BLaER1 treated with 17β-estradiol and CSF1 and Interleukin-3, amounts not matched to agents 10 nM and 100 nM (cell line): ENCODE measurements around the gene CDH23.

Experiments used
- H3K27ac ChIP-seq, 11 experiments: shearing (Covaris generic); formaldehyde crosslinking; 2 replicates each; pipeline ENCODE4 v1.8.1; 2022
- H3K27me3 ChIP-seq, 11 experiments: shearing (Covaris generic); formaldehyde crosslinking; 2 replicates each; pipeline ENCODE4 v1.8.1; 2022
- H3K36me3 ChIP-seq, 11 experiments: shearing (Covaris generic); formaldehyde crosslinking; 2 replicates each; pipeline ENCODE4 v1.8.1; 2022
- H3K4me1 ChIP-seq, 10 experiments: shearing (Covaris generic); formaldehyde crosslinking; 2 replicates each; pipeline ENCODE4 v1.8.1; 2022
- H3K4me2 ChIP-seq, 11 experiments: shearing (Covaris generic); formaldehyde crosslinking; 2 replicates each; pipeline ENCODE4 v1.8.1; 2022
- H3K4me3 ChIP-seq, 10 experiments: shearing (Covaris generic); formaldehyde crosslinking; 2 replicates each; pipeline ENCODE4 v1.8.1; 2022
- H3K9ac ChIP-seq, 11 experiments: shearing (Covaris generic); formaldehyde crosslinking; 2 replicates each; pipeline ENCODE4 v1.8.1; 2022
- H3K9me3 ChIP-seq, 11 experiments: shearing (Covaris generic); formaldehyde crosslinking; replicated peaks in 1 of 11; 2 replicates each; pipeline ENCODE4 v1.8.1; 2022
- H4K20me1 ChIP-seq, 11 experiments: shearing (Covaris generic); formaldehyde crosslinking; 2 replicates each; pipeline ENCODE4 v1.8.1; 2022
- Cebpa-rat ChIP-seq, 11 experiments: shearing (Covaris generic); IDR thresholded peaks; 2 replicates each; pipeline ENCODE4 v1.8.1; 2022

Gene CDH23

DNA sequence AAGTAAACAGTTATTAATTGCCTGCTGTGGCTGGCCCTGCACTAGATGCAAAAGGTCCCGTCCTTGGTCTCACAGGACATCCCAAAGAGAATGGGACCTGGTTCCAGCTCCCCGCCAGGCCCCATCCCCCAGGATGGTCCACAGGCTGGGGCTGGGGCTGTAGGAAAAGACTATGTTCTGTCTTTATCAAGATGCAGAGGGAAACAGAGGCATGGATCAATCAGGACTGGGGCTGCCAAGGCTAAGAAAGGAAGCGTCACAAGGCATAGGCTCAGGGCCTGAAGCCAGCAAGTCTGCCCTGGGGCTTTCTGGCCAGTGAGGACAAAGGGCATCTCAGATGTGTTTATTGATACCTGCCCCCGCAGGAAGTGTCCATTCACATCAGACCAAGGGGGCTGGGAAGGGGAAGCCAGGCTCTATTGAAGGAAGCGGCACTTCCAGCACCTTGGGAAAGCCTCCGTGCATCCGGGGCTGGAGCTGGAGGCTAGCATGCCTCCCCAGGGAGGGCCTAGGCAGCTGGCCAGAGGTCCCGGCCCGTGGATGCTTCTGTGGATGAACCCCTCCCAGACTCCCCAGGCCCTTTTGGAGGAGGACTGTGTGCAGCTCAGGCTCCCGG, 370.8 kb downstream of the CDH23 start:
- H3K36me3 ChIP-seq = peaks cover 0 to 93% (median 24%) of the 10 kb centered on the region in 11 experiments; a peak in 12 of 22 replicates
- H3K4me3 ChIP-seq = peak overlapping the region in 3 of 10 experiments; percentile 5 to 96 (median 24); a peak in 2 of 20 replicates
- peak overlapping the region in 9 of 11 experiments; percentile 25 to 98 (median 62); a peak in 17 of 22 replicates for H3K27ac ChIP-seq
- peaks cover 0 to 3% (median 0%) of the 10 kb centered on the region in 11 experiments; a peak in 2 of 22 replicates for H3K27me3 ChIP-seq
- H3K4me1 ChIP-seq = peaks cover 64 to 100% (median 94%) of the 10 kb centered on the region in 10 experiments
- H3K9me3 ChIP-seq = no peaks in the 10 kb centered on the region
- peak overlapping the region in 9 of 11 experiments; percentile 16 to 69 (median 42); a peak in 12 of 22 replicates for H3K9ac ChIP-seq
- no peak for TF ChIP-seq Cebpa-rat (IDR thresholded peaks at IDR 0.05)
- peaks cover 0 to 100% (median 46%) of the 10 kb centered on the region in 11 experiments; a peak in 12 of 22 replicates for H4K20me1 ChIP-seq
- peak overlapping the region; percentile 49 to 100 (median 98) for H3K4me2 ChIP-seq

GRCh38 chr10:71769279-71769823, 372.6 kb downstream of the CDH23 start:
- H3K4me2 ChIP-seq = peak overlapping the region; percentile 72 to 100 (median 98)
- peak overlapping the region in 10 of 11 experiments; percentile 7 to 92 (median 70); a peak in 18 of 22 replicates for H3K9ac ChIP-seq

GRCh38 chr10:71770255-71770654, 373.5 kb downstream of the CDH23 start:
- H3K4me3 ChIP-seq = peak overlapping the region in 7 of 10 experiments; percentile 44 to 96 (median 92); a peak in 13 of 20 replicates
- H3K27ac ChIP-seq = peak overlapping the region in 9 of 11 experiments; percentile 18 to 98 (median 92); a peak in 16 of 22 replicates
- peaks cover 0 to 68% (median 11%) of the 10 kb centered on the region in 11 experiments; a peak in 11 of 22 replicates for H3K36me3 ChIP-seq
- H3K4me1 ChIP-seq = peaks cover 83 to 98% (median 92%) of the 10 kb centered on the region in 10 experiments
- H3K4me2 ChIP-seq = peak overlapping the region; percentile 72 to 100 (median 98)
- no peaks in the 10 kb centered on the region for H3K9me3 ChIP-seq
- H3K9ac ChIP-seq = peak overlapping the region in 6 of 11 experiments; percentile 86 to 92 (median 89); a peak in 9 of 22 replicates
- peaks cover 0 to 17% (median 0%) of the 10 kb centered on the region in 11 experiments; a peak in 7 of 22 replicates for H3K27me3 ChIP-seq
- no peak for TF ChIP-seq Cebpa-rat (IDR thresholded peaks at IDR 0.05)
- peaks cover 0 to 73% (median 20%) of the 10 kb centered on the region in 11 experiments; a peak in 11 of 22 replicates for H4K20me1 ChIP-seq

More at GRCh38 chr10:71769279-71769823, 372.6 kb downstream of the CDH23 start:
- peak overlapping the region; percentile 44 to 96 (median 86); a peak in 19 of 20 replicates for H3K4me3 ChIP-seq
- no peak for TF ChIP-seq Cebpa-rat (IDR thresholded peaks at IDR 0.05)
- peaks cover 0 to 82% (median 29%) of the 10 kb centered on the region in 11 experiments; a peak in 11 of 22 replicates for H4K20me1 ChIP-seq
- H3K27ac ChIP-seq = peak overlapping the region; percentile 18 to 98 (median 62); a peak in 19 of 22 replicates
- peaks cover 0 to 77% (median 11%) of the 10 kb centered on the region in 11 experiments; a peak in 12 of 22 replicates for H3K36me3 ChIP-seq
- H3K4me1 ChIP-seq = peaks cover 82 to 98% (median 92%) of the 10 kb centered on the region in 10 experiments
- peaks cover 0 to 17% (median 0%) of the 10 kb centered on the region in 11 experiments; a peak in 7 of 22 replicates for H3K27me3 ChIP-seq
- no peaks in the 10 kb centered on the region for H3K9me3 ChIP-seq

DNA sequence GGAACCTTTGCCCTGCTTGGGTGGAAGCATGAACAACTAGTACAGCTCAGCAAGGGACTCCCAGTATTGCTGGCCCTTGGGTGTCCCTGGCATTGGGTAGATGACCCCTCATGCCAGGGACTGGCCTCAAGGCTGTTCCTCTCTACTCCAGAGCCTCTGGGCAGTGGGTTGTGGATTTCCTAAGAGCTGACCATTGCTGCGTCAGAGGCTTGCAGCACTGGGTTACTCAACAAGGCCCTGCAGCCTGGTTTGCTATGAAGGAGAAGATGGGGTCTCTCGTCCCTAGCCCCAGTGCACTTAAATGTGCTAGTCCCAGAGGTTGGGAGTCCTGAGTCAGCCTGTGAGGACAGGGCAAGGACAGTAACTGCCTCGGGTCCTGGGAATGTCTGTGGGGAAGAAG, 374.1 kb downstream of the CDH23 start:
- no peak for TF ChIP-seq Cebpa-rat (IDR thresholded peaks at IDR 0.05)
- H3K4me3 ChIP-seq = peak overlapping the region in 6 of 10 experiments; percentile 83 to 96 (median 92); a peak in 12 of 20 replicates
- H3K9ac ChIP-seq = peak overlapping the region in 7 of 11 experiments; percentile 7 to 92 (median 88); a peak in 12 of 22 replicates
- peaks cover 83 to 98% (median 92%) of the 10 kb centered on the region in 10 experiments for H3K4me1 ChIP-seq
- peaks cover 0 to 64% (median 11%) of the 10 kb centered on the region in 11 experiments; a peak in 11 of 22 replicates for H3K36me3 ChIP-seq
- H4K20me1 ChIP-seq = peaks cover 0 to 68% (median 19%) of the 10 kb centered on the region in 11 experiments; a peak in 10 of 22 replicates
- peak overlapping the region in 9 of 11 experiments; percentile 39 to 98 (median 96); a peak in 13 of 22 replicates for H3K27ac ChIP-seq
- H3K4me2 ChIP-seq = peak overlapping the region in 10 of 11 experiments; percentile 78 to 100 (median 98); a peak in 19 of 22 replicates
- no peaks in the 10 kb centered on the region for H3K9me3 ChIP-seq
- H3K27me3 ChIP-seq = peaks cover 0 to 17% (median 0%) of the 10 kb centered on the region in 11 experiments; a peak in 7 of 22 replicates

GRCh38 chr10:71771204-71771603, 374.5 kb downstream of the CDH23 start:
- peaks cover 0 to 17% (median 0%) of the 10 kb centered on the region in 11 experiments; a peak in 7 of 22 replicates for H3K27me3 ChIP-seq
- H3K27ac ChIP-seq = peak overlapping the region in 9 of 11 experiments; percentile 39 to 98 (median 96); a peak in 13 of 22 replicates
- peaks cover 0 to 60% (median 11%) of the 10 kb centered on the region in 11 experiments; a peak in 11 of 22 replicates for H3K36me3 ChIP-seq
- H4K20me1 ChIP-seq = peaks cover 0 to 64% (median 19%) of the 10 kb centered on the region in 11 experiments; a peak in 10 of 22 replicates
- TF ChIP-seq Cebpa-rat (IDR thresholded peaks at IDR 0.05) = no peak
- peaks cover 83 to 98% (median 92%) of the 10 kb centered on the region in 10 experiments for H3K4me1 ChIP-seq
- peak overlapping the region in 10 of 11 experiments; percentile 88 to 100 (median 98); a peak in 19 of 22 replicates for H3K4me2 ChIP-seq
- peak overlapping the region in 7 of 10 experiments; percentile 78 to 96 (median 92); a peak in 13 of 20 replicates for H3K4me3 ChIP-seq
- H3K9me3 ChIP-seq = no peaks in the 10 kb centered on the region
- H3K9ac ChIP-seq = peak overlapping the region in 7 of 11 experiments; percentile 7 to 92 (median 88); a peak in 13 of 22 replicates

- peak overlapping the region in 8 of 10 experiments; percentile 69 to 96 (median 90); a peak in 16 of 20 replicates for H3K4me3 ChIP-seq
- peaks cover 86 to 99% (median 92%) of the 10 kb centered on the region in 10 experiments for H3K4me1 ChIP-seq
- peak overlapping the region; percentile 88 to 100 (median 98) for H3K4me2 ChIP-seq
- H3K27me3 ChIP-seq = peaks cover 0 to 17% (median 0%) of the 10 kb centered on the region in 11 experiments; a peak in 7 of 22 replicates
- H3K9me3 ChIP-seq = peaks cover 0 to under 1% (median 0%) of the 10 kb centered on the region in 11 experiments; a peak in 3 of 22 replicates
- H3K9ac ChIP-seq = peak overlapping the region in 9 of 11 experiments; percentile 80 to 92 (median 88); a peak in 18 of 22 replicates
- no peak for TF ChIP-seq Cebpa-rat (IDR thresholded peaks at IDR 0.05)
- H3K27ac ChIP-seq = peak overlapping the region in 9 of 11 experiments; percentile 69 to 98 (median 96); a peak in 16 of 22 replicates
- peaks cover 0 to 52% (median 7%) of the 10 kb centered on the region in 11 experiments; a peak in 11 of 22 replicates for H3K36me3 ChIP-seq
- H4K20me1 ChIP-seq = peaks cover 0 to 56% (median 14%) of the 10 kb centered on the region in 11 experiments; a peak in 10 of 22 replicates
Observed at GRCh38 chr10:71771821-71772617, 375.3 kb downstream of the CDH23 start.

GRCh38 chr10:71772832-71773220, 376.1 kb downstream of the CDH23 start:
- H3K9ac ChIP-seq = peak overlapping the region; percentile 63 to 92 (median 86)
- H3K4me3 ChIP-seq = peak overlapping the region; percentile 38 to 96 (median 86)
- H3K27ac ChIP-seq = peak overlapping the region; percentile 10 to 98 (median 93); a peak in 20 of 22 replicates
- peaks cover 0 to 48% (median 8%) of the 10 kb centered on the region in 11 experiments; a peak in 9 of 22 replicates for H4K20me1 ChIP-seq
- peaks cover 83 to 98% (median 92%) of the 10 kb centered on the region in 10 experiments for H3K4me1 ChIP-seq
- peaks cover 0 to 17% (median 0%) of the 10 kb centered on the region in 11 experiments; a peak in 7 of 22 replicates for H3K27me3 ChIP-seq
- no peak for TF ChIP-seq Cebpa-rat (IDR thresholded peaks at IDR 0.05)
- H3K9me3 ChIP-seq = peaks cover 0 to 9% (median 7%) of the 10 kb centered on the region in 11 experiments; a peak in 14 of 22 replicates
- H3K4me2 ChIP-seq = peak overlapping the region; percentile 88 to 100 (median 98)
- peaks cover 0 to 44% (median 4%) of the 10 kb centered on the region in 11 experiments; a peak in 11 of 22 replicates for H3K36me3 ChIP-seq
